Esophagus muscularis mucosa (tissue), 3 donors: ENCODE data around the gene DLEU7.

Experiments used
- POLR2A ChIP-seq: fragments of 450-650 bp; IDR thresholded peaks from one replicate; pipeline ENCODE4 v1.6.1; 2017; ENCODE audit warnings: antibody characterized with exemption, moderate library complexity, mild to moderate bottlenecking, low read depth
- POLR2AphosphoS5 ChIP-seq, 2 donors: sonication (generic); formaldehyde crosslinking; IDR thresholded peaks; one replicate each; pipeline ENCODE4 v1.6.1; 2017; ENCODE audit warnings: antibody characterized with exemption in 2 of 2
- TF ChIP-seq, protein P1 (sequence below), 3 experiments: fragments of 200-600 bp in 2 of 3; fragments of 450-650 bp in 1 of 3; sonication (generic) in 2 of 3; IDR thresholded peaks; one replicate each; pipeline ENCODE4 v1.5.1; 2017 to 2019; ENCODE audit warnings: antibody characterized with exemption in 3 of 3, mild to moderate bottlenecking in 2 of 3, moderate library complexity in 1 of 3

DNA sequence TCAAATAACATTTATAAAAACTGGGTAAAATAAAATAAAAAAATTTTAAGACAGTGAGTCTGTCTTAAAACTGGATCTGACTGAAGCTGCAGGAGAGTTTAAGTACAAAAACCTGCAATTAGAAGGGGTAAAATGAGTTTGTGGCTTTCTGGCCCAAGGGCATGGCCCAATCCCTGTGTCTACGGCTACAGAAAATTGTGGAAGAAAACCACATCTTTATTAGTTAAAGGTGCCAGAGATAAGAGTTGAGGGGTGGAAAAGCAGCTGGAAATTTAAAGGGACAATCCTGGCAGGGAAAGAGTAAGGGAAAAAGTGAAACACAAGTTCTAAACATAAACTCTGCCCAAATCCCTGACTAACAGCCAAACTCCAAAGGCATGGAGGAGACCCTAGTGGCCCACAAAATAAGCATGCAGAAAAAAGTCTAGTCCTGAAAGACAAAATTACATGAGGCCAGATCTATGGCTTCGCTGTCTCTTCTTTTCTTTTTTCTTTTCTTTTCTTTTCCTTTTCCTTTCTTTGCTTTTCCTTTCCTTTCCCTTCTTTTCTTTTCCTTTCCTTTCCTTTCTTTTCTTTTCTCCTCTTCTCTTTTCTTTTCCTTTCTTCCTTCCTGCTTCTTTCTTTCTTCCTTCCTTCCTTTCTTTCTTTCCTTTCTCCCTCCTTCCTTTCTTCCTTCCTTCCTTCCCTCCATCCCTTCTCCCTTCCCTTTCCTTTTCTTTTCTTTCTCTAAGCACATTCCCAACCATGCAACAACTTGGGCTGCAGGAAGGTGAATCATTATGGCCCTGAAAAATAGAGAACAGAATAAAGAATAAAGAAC, 23.5 kb upstream of the DLEU7 start:
- TF ChIP-seq, protein P1, sequence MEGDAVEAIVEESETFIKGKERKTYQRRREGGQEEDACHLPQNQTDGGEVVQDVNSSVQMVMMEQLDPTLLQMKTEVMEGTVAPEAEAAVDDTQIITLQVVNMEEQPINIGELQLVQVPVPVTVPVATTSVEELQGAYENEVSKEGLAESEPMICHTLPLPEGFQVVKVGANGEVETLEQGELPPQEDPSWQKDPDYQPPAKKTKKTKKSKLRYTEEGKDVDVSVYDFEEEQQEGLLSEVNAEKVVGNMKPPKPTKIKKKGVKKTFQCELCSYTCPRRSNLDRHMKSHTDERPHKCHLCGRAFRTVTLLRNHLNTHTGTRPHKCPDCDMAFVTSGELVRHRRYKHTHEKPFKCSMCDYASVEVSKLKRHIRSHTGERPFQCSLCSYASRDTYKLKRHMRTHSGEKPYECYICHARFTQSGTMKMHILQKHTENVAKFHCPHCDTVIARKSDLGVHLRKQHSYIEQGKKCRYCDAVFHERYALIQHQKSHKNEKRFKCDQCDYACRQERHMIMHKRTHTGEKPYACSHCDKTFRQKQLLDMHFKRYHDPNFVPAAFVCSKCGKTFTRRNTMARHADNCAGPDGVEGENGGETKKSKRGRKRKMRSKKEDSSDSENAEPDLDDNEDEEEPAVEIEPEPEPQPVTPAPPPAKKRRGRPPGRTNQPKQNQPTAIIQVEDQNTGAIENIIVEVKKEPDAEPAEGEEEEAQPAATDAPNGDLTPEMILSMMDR (IDR thresholded peaks at IDR 0.05), result no peak
- TF ChIP-seq POLR2A (no peak), POLR2AphosphoS5 (IDR thresholded peaks at IDR 0.05) (no peak)
